ENCODE results near the gene NCAPD2. TPM values are rescaled to one million over a fixed set of nuclear protein-coding genes. Genes with fewer than 3 reads are reported as not detected.

The NCAPD2 gene
- total and polyA plus RNA-seq, 2 of the 4 experiments (the other 2 are of a cell fraction): 35.6 to 57.9 TPM

- no peak overlapping the region for H2BK120ac ChIP-seq (ENCODE audit: low read depth, low read length)
- no peak overlapping the region for H2AK9ac ChIP-seq (replicated peaks; ENCODE audit: low read depth, low read length, poor library complexity)
- ATAC-seq (ENCODE audit: low read depth) (no peak), DNase-seq (no peak)
- CTCF ChIA-PET: no interaction called here
- no peak overlapping the region for H3K14ac ChIP-seq (replicated peaks; ENCODE audit: low read depth, low read length)
- no peak overlapping the region for H3K4me3 ChIP-seq (ENCODE audit: insufficient read depth, low read depth, low read length)
- in situ Hi-C loops (cut with MboI; ENCODE audit: low sequenced_read_pairs) (no loop called here), dilution Hi-C loops (cut with HindIII; ENCODE audit: low sequenced_read_pairs, unreplicated experiment) (no loop called here), intact Hi-C loops (cut with micrococcal nuclease) (no loop called here)
- no CpG with 5 or more reads among the region's 3 CpGs for WGBS, 2 experiments (ENCODE audit: extremely low coverage in 2 of 2, insufficient read length in 1 of 2)
- POLR2A ChIA-PET (ENCODE audit: unreplicated experiment): no interaction called here
- H3K9ac ChIP-seq (ENCODE audit: low read depth, low read length): no peak overlapping the region
- H4K20me1 ChIP-seq (ENCODE audit: insufficient read depth, low read length): no peaks in the 10 kb centered on the region
- H3K27ac ChIP-seq (ENCODE audit: insufficient read depth, low read length): no peak overlapping the region
- no peak overlapping the region for H4K5ac ChIP-seq (ENCODE audit: low read depth, low read length)
- H3K4me1 ChIP-seq (ENCODE audit: control insufficient read depth, insufficient read depth, low read length): no peaks in the 10 kb centered on the region
- no peak overlapping the region for H2BK15ac ChIP-seq (ENCODE audit: low read depth, low read length)
- no peak overlapping the region for H4K8ac ChIP-seq (ENCODE audit: low read depth in 2 of 2, low read length in 2 of 2)
- no peak overlapping the region for H2AK5ac ChIP-seq (ENCODE audit: low read depth, low read length)
- peaks cover 18 to 34% of the 10 kb centered on the region in 2 experiments for H3K79me1 ChIP-seq (ENCODE audit: low read depth in 1 of 2, low read length in 2 of 2)
- peaks cover 68% of the 10 kb centered on the region for H3K36me3 ChIP-seq (ENCODE audit: control insufficient read depth, insufficient read depth, low read length)
- no peak overlapping the region for H3K4me2 ChIP-seq (ENCODE audit: low read depth, low read length)
- no peaks in the 10 kb centered on the region for H3K9me1 ChIP-seq (ENCODE audit: insufficient read depth, low read length)
- H3K27me3 ChIP-seq (ENCODE audit: control insufficient read depth, insufficient read depth, low read length): no peaks in the 10 kb centered on the region
- no peak overlapping the region for H2BK5ac ChIP-seq (ENCODE audit: low read depth, low read length, poor library complexity, severe bottlenecking)
- no peak overlapping the region for H2AFZ ChIP-seq (replicated peaks; ENCODE audit: low read length, poor library complexity)
- H3K18ac ChIP-seq (ENCODE audit: low read depth, low read length): no peak overlapping the region
- TF ChIP-seq RAD21 (IDR thresholded peaks at IDR 0.05; ENCODE audit: low read length) (no peak), CHD1 (IDR thresholded peaks at IDR 0.05; ENCODE audit: low read depth, low read length) (no peak), POLR2A (IDR thresholded peaks at IDR 0.05; ENCODE audit: low read depth, low read length) (no peak)
- H4K91ac ChIP-seq (ENCODE audit: insufficient read depth, low read depth, low read length): no peak overlapping the region
- no peak overlapping the region for H3K4ac ChIP-seq (ENCODE audit: low read depth, low read length)
- no TSS peak for BruUV-seq (replicated peaks)
- no peak overlapping the region for H3K23ac ChIP-seq (ENCODE audit: low read depth, low read length)
- no peaks in the 10 kb centered on the region for H3K9me3 ChIP-seq (ENCODE audit: control insufficient read depth, insufficient read depth, low read length)
- H2BK20ac ChIP-seq (ENCODE audit: low read depth, low read length): no peak overlapping the region
- H3K56ac ChIP-seq (ENCODE audit: extremely low read depth, insufficient read depth, low read length): no peak overlapping the region
Observed at GRCh38 chr12:6523708-6524107, 29.8 kb downstream of the NCAPD2 start.
